ENCODE results near the gene FHOD3.
"Not testable (repeated sequence)": the region's sequence is repeated elsewhere in the genome, so short reads cannot be mapped to it uniquely, and the experiment has no call there.

Gene FHOD3

DNA sequence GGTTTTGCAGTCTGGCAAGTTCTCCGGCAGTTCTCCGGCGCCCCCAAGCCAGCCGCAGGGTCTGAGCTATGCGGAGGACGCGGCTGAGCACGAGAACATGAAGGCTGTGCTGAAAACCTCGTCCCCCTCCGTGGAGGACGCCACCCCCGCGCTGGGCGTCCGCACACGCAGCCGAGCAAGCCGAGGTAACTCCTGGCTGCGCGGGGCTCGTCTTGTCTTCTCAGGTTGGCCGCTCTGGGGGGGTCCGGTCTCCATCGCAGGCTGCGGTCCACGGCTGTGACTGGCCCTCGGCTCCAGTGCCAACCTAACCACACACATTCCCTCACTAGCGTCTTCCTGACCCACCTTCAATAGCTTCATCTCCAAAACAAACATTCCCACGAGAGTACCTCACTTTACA is 463.1 kb downstream of the FHOD3 start:
- no peak for DNase-seq

DNA sequence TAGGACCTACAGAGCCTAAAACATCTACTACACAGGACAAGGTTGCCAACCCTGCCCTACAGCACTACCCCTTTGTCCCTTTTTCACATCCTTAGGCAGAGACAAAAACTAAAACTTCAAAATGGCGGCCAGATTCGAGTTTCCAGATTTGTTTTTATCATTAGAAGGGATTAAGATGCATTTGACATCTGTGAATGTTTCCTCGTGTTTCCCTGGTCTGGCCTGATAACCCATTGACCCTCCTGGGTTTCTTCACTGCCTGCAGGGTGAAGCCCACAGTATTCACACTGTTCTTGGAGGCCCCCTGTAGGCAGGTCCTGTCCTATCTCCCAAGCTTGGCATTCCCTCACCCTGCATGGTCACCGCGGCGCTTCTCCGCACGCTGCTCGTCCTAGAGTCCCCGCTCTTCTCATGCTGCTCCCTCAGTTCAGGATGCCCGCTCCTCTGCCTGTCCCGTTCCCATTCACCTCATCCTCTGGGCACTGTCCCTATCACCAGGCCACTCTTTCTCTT is 463.7 kb downstream of the FHOD3 start:
- DNase-seq = no peak

DNA sequence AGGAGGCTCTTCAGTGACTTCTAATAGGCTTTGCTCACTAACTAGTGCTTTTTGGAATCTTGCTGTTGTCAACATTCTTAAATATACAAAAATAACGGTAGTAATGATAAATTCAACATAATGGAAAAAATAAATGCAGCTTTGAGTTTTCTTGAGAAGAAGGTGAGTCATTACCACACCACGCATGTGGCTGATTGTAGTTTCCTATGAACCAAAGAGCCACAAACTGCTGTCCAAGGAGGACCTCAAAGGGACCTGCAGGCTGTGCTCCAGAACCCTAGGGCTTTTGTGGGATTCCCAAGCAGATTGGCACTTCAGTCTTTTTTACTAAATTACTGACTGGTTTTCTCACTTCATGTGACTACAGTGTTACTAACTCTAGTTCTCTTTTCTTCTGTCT is 464.6 kb downstream of the FHOD3 start:
- DNase-seq = no peak

DNA sequence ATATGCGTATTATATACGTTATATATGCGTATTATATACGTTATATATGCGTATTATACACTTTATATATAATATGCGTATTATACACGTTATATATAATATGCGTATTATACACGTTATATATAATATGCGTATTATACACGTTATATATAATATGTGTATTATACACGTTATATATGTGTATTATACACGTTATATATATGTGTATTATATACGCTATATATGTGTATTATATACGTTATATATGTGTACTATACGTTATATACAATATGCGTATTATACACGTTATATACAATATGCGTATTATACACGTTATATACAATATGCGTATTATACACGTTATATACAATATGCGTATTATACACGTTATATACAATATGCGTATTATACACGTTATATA is 465.5 kb downstream of the FHOD3 start:
- DNase-seq = not testable (repeated sequence)

DNA sequence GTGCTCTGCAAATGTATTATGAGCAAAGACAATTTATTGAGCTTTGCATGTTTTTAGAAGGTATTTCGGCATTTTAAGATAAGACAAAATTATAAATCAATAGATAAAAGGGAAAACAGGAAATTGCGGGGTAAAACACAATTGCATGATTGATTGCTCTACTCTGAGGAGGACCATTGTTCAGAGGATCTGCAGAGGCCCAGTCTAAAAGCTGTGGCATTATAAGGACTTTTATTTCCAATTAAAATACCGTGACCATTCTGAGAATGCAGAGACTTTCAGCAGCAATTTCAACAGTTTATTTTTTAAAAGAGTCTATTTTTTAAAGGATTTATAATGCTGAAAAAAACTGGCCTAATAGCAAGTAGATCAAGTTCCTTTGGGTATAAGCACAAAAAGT is 469.3 kb downstream of the FHOD3 start:
- no peak for DNase-seq

DNA sequence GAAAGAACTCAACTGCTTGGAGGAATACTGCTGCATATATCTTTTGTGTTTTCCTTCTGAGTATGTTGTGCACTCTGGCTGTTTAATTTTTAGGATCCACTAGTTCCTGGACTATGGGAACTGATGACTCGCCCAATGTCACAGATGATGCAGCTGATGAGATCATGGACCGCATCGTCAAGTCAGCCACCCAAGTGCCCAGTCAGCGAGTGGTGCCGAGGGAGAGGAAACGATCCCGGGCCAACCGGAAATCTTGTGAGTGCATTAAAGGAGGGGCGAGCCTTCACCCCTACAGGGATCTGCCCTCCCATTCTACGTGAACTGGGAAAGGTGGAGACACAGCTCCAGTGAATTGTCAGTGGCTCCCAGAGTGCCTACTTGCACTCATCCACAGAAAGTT is 471.7 kb downstream of the FHOD3 start:
- no peak for DNase-seq

DNA sequence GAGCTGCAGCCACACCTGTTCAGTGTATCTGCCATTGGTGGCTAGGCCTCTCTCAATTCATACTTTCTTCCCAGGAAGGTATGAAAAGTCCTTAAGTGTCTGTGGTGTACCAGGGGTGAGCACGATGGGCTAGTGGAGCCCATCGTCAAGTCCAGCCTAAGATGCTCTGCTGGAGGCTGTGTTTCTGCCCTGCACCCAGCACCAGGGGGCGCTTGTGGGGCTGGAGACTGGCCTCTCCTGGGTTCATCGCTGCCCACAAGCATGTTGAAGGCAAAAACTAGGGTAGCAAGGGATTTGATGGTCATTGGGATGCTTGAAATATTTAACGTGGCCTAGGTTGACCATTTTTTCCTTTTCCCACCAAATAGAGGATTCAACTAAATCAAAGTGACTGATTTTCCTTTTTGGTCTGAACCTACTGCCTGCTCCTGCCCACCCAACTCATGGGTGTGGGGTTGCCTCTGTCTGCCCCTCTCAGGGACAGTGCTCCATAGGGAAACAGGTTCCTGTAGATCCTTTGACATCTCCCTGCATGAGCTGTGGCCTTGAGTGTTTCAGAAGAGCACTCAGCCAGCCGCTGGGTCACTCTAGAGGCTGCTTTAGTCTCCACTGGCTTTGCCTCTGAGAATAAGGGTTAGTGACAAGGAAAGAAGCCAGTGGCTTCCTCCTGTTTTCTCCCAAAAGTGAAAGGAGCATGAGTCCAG is 472.2 kb downstream of the FHOD3 start:
- DNase-seq = no peak

DNA sequence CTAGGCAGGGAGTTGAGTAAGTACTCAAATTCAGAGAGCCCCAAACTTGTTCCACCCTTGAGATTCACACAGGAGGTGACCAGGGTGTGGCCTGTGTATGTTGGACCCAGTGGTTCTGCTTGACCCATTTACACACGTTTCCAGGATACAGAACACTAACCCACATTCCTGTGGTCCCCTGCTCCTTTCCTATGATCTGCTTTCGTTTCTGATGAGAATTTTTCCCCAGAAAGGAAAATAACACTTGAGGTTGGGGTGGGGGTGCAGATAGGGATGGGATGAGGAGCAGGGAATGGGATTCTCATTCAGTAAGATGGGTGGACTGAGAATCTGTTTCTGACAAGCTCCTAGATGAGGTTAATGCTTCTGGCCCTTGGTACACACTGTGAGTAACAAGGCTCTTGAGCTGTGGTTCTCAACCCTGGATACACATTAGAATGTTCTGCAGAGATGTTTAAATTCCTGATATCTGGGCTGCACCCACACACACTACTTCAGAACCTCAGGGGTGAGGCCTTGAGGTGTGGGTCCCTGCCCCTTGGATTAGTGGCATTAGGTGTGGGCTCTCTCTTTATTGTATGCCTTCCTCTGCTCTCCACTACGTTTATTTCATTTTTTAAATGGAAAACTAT is 472.9 kb downstream of the FHOD3 start:
- no peak for DNase-seq

DNA sequence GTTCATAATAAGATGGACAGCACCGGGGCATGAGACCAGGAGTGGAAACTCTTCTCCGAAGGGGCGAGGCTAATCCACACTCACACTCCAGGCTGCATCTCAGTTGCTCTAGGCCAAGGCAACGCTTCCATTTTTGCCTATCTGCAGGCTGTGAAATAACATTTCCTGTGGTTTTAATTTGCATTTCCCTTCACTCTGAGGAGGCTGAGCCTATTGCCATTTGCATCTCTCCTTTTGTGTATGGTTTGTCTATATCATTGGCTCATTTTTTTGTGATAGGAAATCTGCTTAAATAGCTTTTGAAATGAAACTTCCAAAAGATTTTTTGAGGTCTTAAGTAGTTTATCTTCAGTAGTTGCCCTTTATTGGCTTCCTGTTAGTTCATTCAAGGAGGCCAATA is 473.7 kb downstream of the FHOD3 start:
- no peak for DNase-seq

DNA sequence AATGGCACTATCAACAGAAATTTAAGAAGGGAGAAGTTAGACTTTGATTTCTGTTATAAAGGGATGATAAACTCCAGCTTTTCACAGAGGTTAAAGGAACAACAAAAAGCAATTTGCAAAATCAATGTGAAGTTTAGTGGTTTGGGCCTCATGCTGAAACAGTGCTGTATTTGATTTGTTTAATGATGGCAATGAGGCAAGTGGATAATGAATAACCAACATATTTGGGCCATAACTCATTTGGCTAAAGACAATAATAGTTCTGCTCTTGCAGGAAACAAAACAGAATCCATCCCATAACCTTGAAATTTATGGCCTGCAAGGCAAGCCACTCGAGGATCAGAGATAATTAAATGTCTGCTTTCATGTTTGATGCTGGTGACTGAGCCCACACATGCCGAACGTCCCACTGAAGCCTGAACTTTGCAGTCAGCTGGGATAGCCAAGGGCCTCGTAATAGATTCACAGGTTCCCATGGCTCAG is 474.8 kb downstream of the FHOD3 start:
- no peak for DNase-seq

DNA sequence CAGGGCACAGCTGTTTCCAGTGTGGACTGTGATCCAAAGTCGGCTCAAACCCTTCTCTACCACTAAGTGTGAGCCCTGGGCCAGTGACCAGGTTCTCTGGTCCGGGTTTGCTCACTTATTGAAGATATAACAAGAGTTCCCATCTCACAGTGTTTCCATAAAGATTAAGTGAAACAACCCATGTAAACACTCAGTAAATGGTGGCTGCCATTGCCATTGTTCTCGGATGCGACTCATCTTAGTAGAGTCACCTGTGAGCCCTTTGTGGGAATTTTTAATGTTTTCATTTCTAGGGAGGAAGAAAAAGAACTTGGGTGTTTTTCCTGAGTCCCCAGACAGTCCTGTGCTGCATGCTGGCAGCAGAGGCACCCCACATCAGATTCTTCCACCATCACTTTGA is 477.9 kb downstream of the FHOD3 start:
- no peak for DNase-seq

DNA sequence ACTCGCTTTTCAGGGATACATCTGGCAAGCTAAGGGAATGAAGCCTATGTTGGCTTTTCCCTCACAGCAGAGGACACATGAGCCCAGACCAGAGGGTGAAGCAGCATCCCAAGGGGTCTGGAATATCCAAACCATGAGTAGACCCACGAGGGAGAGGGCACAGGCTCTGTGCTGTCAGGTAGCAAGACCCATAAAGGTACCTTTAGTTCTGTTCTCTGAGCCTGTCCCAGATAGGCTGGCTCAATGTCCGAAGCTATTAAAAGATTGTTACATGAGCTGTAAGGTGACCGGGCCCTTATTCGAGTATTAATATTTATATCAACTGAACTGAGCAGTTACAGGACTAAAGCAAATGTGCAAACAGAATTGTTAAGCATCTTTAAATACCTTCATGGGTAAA is 479.1 kb downstream of the FHOD3 start:
- DNase-seq = no peak

DNA sequence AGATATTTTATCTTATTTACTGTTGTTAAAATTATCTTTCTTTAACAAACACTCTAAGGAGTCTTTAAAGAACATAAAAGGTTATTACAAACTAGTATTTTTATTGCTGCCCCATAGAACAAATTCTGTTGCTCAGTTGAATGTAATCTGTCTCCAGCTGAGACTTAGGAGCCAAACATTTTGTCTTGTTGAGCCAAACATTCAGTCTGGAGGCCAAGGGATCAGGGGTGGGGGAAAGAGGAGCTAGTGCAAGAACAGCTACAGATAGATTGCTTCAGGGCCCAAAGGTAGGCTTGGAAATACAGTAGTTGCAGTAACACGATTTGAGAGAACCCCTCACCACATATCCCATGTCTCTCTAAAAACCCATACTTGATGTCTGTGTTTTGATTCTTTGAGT is 480.1 kb downstream of the FHOD3 start:
- no peak for DNase-seq

DNA sequence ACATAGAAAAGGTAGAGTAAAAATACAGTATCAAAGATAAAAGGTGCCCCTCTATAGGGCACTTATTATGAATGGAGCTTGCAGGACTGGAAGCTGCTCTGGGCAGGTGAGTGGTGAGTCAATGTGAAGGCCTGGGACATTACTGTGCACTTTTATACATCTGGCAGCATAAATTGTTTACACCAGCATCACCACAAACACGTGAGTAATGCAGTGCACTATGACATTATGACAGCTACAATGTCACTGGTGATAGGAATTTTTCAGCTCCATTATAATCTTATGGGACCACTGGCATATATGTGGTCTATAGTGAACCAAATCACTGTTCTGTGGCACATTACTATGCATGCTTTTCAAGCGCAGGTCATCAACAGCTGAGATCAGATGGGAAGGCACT is 483.2 kb downstream of the FHOD3 start:
- DNase-seq = no peak

DNA sequence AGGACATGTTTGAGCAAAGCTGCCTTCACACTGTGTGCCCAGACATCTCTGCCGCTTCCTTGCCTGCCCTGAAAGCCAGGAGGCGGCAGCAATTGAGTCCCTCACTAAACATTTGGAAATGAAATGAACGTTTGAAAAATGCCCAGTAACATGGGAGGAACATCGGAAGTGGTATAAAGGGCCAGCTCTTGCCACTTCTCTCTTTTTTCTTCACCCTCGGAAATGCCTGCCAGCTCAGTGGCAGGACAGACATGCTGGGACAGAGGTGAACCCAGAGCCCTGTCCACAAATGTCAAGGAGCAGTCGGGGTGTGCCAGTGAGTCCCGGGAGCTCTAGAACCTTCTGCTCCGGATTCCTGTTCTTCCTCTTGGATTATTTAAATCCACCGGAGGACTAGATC is 485.2 kb downstream of the FHOD3 start:
- no peak for DNase-seq

DNA sequence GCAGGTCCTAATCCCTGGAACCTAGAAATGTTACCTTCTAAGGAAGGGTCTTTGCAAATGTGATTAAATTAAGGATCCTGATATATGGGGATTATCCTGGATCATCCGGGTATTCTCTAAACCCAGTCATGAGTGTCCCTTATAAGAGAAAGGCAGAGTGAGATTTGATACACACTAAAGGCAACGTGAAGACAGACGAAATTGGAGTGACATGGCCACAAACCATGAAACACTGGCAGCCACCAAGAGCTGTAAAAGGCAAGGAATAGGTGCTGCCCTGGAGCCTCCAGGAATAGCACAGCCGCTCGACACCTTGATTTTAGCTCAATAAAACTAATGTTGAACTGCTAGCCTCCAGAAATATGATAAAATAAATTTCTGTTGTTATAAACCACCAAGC is 486.3 kb downstream of the FHOD3 start:
- no peak for DNase-seq

DNA sequence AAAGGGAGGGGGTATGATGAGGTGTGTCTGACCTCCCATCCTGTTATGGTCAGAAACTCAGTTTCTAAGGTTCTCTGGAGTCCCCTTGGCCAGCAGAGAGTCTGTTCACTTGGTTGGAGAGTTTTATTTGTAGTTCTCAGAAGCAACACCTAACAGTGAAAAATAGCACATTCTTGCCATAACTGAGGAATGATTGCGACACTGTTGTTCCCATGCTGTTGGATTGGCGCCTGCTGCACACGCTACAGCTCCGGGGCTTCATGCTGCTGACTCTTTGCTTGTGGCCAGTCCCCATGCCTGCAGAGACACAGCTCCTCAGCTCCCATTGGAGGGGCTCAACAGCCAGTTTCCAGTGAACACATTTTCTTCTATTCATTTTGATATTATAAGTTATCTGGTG is 489.2 kb downstream of the FHOD3 start:
- DNase-seq = no peak

DNA sequence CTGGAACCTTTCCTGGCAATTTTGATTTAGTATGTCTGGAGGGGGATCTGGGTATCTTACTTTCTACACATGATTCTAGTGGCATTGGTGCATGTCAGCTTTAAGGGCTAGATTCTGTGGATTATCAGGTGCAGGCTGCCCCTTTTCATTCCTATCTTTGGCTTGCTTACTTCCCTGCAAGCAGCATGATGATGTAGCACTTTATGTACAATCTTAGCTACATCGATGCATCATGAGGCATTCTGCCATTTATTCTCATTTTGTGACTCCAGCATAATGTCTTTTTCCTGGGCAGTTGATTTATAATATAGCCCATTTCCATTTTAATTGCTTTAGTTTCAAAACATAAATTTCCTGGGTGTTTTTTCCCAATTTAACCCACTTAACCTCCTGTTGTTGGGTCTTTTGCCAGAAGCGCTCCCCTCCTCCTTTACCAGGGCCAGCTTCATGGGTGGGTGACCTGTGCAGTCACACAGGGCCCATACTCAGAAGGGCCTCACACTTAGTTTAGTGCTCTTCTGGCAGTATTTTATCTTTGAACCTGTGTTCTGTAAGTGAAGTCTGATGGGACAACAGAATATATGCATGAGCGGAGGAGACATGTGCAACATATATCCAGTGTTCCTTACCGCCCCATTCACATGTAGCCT is 495.2 kb downstream of the FHOD3 start:
- no peak for DNase-seq

DNA sequence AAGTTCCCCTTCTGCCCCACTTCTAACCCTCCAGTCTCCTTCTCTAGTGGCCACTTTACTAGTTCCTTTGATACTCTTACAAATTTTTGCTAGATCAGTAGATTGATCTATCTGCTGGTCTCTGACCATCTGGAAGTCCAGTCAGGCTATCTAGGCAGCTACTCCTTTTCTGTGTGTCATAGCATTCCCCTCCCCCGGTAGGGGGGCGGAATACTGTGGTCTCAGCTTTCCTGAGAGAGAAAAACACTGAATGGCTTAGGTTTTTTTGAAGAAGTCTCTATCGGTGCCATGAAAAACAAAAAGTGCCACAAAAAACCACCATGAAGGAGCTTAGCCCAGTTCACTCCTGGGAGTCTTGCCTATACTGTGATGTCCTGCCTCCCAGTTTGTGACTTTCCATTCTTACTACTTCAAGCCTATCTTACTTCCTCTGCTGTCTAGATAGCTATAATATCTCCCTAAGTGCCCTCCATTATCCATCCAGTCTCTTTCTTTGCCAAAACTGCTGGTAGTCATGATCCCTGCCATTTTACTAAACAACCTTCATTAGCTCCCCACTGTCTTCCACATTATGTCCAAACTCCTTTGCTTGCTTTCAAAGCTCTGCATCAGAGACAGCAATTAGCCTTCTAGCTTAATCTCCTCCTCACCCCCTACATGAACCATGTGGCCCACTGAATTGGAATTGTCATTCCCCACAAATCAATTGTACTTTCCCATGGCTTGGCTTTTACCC is 501.4 kb downstream of the FHOD3 start:
- no peak for DNase-seq

DNA sequence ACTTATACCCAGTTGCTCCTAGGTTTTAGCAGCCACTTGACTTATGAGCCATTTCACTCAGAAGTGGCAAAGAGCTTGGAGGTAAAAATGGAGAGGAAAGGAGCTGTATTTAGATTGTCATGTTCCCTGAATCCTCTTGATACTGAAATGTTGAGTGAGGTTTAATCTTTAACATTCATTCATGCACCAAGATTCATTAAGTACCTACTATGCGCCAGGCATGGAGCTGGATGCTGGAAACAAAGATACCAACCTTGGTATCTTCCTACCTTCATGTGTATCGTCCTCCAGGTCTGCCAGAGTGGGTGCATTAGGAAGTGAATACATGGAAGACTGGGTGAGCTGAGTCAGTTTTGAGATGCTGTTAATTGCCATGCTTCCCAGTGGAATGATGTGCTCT is 507.6 kb downstream of the FHOD3 start:
- no peak for DNase-seq

DNA sequence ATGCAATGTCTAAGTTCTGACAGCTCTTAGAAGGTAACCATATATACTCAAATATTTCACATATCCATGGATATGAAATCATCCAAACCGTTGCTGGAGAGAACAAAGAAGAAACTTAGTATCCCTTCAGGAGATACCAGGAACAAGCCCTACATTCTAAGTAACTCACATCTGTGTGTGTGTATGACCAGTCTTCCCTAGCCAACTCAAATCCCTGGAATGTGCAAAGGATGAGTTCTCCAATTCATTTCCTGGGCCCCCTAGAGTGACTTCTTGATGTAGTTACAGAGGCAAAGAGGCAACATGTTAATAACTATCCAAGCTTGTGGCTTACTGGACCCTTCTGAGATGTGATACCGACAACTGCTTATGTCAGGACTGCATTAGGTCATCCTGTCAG is 511.2 kb downstream of the FHOD3 start:
- no peak for DNase-seq

DNA sequence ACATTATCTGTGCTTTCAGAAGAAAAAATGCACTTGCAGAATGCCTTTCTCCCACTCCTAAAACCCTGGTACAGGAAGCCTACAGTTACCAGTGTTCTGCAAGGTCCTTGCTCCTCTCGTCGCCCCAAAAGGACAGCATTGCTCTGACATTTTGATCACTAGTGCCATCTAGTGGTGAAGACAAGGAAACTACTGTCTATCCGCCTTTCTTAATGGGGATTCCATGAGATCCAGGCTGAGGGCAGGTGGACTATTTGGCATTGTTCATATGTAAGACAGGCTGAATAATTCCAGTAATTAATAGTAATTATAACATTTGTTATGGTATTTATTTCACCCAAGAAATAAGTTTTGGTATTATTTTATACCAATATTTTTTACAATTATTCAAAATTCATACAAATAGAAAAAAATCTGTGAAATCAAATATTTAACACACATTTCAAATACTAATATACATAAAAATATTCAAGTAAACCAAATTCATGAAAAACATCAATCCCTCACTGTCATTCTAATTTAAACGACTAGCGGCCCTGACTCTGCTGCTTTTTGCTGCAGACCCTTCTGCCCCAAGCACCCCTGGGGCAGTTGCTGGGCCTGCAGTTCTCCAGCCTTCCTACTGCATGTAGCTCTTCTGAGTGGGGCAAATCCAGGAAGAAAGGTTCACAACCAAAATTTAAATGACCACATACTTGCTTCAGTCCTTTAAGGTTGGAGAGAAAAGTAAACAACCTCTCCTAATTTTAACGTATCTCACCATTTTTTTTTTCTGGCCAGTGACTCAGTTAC is 512.3 kb downstream of the FHOD3 start:
- peak in 7 of 14 donors; percentile 5 to 63 (median 10) for DNase-seq
